SK-N-MC (cell line): ENCODE measurements around the gene ODF2L.

ENCODE experiments used
- EZH2 ChIP-seq: fragments of 200-600 bp; sonication (generic); IDR thresholded peaks from one replicate; pipeline ENCODE4 v1.6.1; 2017; ENCODE audit warnings: antibody characterized with exemption
- FOXP2 ChIP-seq: optimal IDR thresholded peaks from 2 replicates; pipeline ENCODE3; 2011; ENCODE audit warnings: mild to moderate bottlenecking, moderate library complexity; ENCODE audit not compliant: insufficient read depth; ENCODE audit errors: extremely low read length, control extremely low read depth
- POLR2AphosphoS5 ChIP-seq: IDR thresholded peaks from 2 replicates; pipeline ENCODE4 v1.6.1; 2012; ENCODE audit warnings: mild to moderate bottlenecking, low read depth, low read length, borderline replicate concordance

GRCh38 chr1:86409416-86410021 is 13.4 kb upstream of the ODF2L start:
- TF ChIP-seq EZH2, result no peak
- TF ChIP-seq POLR2AphosphoS5, result no peak
- TF ChIP-seq FOXP2, result no peak
